Tibial nerve (tissue), 4 donors: Measurements from ENCODE around the gene TBC1D10B. TPM values are rescaled to one million over a fixed set of nuclear protein-coding genes. Genes with fewer than 3 reads are reported as not detected.

Experiments
- DNase-seq, 2 donors: peaks; one replicate each; pipeline ENCODE4 v3.0.0-alpha.2; 2019; ENCODE audit warnings: low spot score in 2 of 2
- H3K27ac ChIP-seq, 4 donors: fragments of 200-600 bp; sonication (generic) in 3 of 4; one replicate each; pipeline ENCODE4 v1.5.1; 2017 to 2019; ENCODE audit warnings: mild to moderate bottlenecking in 1 of 4
- H3K27me3 ChIP-seq, 2 donors: fragments of 200-600 bp; sonication (generic) in 1 of 2; one replicate each; pipeline versions ENCODE4 v1.5.1 to v1.6.0; 2017 to 2019
- H3K36me3 ChIP-seq, 3 donors: fragments of 200-600 bp; sonication (generic); one replicate each; pipeline ENCODE4 v1.5.1; 2018 to 2019
- H3K4me1 ChIP-seq, 4 donors: fragments of 200-600 bp; sonication (generic) in 3 of 4; one replicate each; pipeline ENCODE4 v1.5.1; 2017 to 2019
- H3K4me3 ChIP-seq, 4 donors: fragments of 200-600 bp; sonication (generic) in 3 of 4; one replicate each; pipeline ENCODE4 v1.5.1; 2017 to 2019; ENCODE audit warnings: mild to moderate bottlenecking in 1 of 4, moderate library complexity in 1 of 4
- H3K9me3 ChIP-seq, 4 donors: fragments of 200-600 bp; sonication (generic) in 3 of 4; one replicate each; pipeline ENCODE4 v1.5.1; 2017 to 2019
- EP300 ChIP-seq, 2 donors: sonication (generic); formaldehyde crosslinking; IDR thresholded peaks; one replicate each; pipeline ENCODE4 v1.6.1; 2017; ENCODE audit warnings: antibody characterized with exemption in 2 of 2, mild to moderate bottlenecking in 1 of 2
- POLR2A ChIP-seq, 2 donors: fragments of 450-650 bp; IDR thresholded peaks; one replicate each; pipeline ENCODE4 v1.6.1; 2017; ENCODE audit warnings: antibody characterized with exemption in 2 of 2, mild to moderate bottlenecking in 2 of 2, moderate library complexity in 2 of 2
- WGBS, 2 donors: methylation state at CpG; one replicate each; pipeline ENCODE4 v1.1.5; 2018; 5-methylcytosine and 5-hydroxymethylcytosine counted together
- total RNA-seq, 4 donors: library from RNA; depleted of rRNA; stranded (reverse); fragments of >200 nt; gene quantifications; one replicate each; pipeline ENCODE4 v1.1.0, GENCODE V29; 2016
- TF ChIP-seq, protein P1 (sequence below), 5 experiments: fragments of 200-600 bp in 3 of 5; fragments of 450-650 bp in 2 of 5; sonication (generic) in 3 of 5; IDR thresholded peaks; one replicate each; pipeline ENCODE4 v1.5.1; 2016 to 2019; ENCODE audit warnings: antibody characterized with exemption in 5 of 5, mild to moderate bottlenecking in 3 of 5, moderate library complexity in 2 of 5

The TBC1D10B gene
- total RNA-seq, 4 donors from 2014 or later = 25.6 to 52.2 (median 31.1) TPM

DNA sequence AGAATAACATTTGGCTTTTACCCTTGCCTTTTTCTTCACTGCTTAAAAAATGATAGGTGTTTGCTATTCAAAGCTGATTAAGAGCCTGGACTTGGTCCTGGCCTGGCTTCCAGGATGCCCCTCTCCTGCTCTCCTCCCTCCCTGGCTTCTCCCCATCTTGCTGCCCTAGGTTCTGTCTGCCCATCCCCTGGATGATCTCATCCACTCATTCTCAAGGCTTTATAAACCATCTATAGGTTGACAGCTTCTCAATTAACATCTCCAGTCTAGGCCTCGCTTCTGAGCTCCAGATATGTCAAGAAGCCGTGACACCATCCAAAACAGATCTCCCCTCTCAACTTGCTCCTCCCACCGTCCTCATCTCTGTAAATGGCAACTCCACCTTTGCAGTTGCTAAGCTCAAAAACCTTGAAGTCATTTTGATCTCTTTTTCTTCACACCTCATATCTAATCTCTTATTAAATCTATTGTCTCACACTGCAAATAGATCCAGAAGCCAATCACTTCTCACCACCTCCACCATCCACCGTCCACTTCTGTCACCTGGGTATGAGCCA is 45.8 kb upstream of the TBC1D10B start:
- Histone ChIP-seq H3K36me3 (peaks cover 0 to 43% (median 0%) of the 10 kb centered on the region in 3 donors), H3K27me3 (no peaks in the 10 kb centered on the region), H3K4me1 (peaks cover 0 to 11% (median 0%) of the 10 kb centered on the region in 4 donors), H3K4me3 (no peak overlapping the region), H3K9me3 (no peaks in the 10 kb centered on the region), H3K27ac (no peak overlapping the region)
- 91 to 95% methylated on average over 4 of the region's 4 CpGs for WGBS, 2 donors
- no peak for TF ChIP-seq POLR2A (IDR thresholded peaks at IDR 0.05)
- no peak for TF ChIP-seq EP300 (IDR thresholded peaks at IDR 0.05)
- TF ChIP-seq, protein P1, sequence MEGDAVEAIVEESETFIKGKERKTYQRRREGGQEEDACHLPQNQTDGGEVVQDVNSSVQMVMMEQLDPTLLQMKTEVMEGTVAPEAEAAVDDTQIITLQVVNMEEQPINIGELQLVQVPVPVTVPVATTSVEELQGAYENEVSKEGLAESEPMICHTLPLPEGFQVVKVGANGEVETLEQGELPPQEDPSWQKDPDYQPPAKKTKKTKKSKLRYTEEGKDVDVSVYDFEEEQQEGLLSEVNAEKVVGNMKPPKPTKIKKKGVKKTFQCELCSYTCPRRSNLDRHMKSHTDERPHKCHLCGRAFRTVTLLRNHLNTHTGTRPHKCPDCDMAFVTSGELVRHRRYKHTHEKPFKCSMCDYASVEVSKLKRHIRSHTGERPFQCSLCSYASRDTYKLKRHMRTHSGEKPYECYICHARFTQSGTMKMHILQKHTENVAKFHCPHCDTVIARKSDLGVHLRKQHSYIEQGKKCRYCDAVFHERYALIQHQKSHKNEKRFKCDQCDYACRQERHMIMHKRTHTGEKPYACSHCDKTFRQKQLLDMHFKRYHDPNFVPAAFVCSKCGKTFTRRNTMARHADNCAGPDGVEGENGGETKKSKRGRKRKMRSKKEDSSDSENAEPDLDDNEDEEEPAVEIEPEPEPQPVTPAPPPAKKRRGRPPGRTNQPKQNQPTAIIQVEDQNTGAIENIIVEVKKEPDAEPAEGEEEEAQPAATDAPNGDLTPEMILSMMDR (IDR thresholded peaks at IDR 0.05) = no peak
- DNase-seq = no peak

DNA sequence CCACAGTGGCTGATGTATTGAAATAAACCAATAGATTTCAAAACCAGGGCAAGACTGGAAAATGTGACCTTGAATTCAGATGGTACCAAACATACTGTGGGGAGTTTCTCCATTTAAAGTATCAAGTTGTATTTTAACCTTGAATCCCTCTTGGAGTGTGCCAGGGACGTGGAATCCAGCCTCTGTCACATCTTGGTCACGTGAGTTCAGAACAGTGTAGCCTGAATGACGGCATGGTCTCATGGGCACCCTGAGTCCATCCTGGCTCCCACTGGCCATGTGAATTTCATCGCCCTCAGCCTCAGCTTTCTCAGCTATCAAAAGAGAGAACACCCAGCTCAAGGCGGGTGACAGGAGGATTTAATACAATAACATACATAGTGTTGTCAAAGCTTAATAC is 43.9 kb upstream of the TBC1D10B start:
- H3K36me3 ChIP-seq = peaks cover 0 to 37% (median 0%) of the 10 kb centered on the region in 3 donors
- DNase-seq = no peak
- H3K4me1 ChIP-seq = peaks cover 0 to 25% (median 3%) of the 10 kb centered on the region in 4 donors
- 84 to 86% methylated on average over 5 of the region's 5 CpGs for WGBS, 2 donors
- no peak overlapping the region for H3K27ac ChIP-seq
- H3K9me3 ChIP-seq = no peaks in the 10 kb centered on the region
- no peak overlapping the region for H3K4me3 ChIP-seq
- no peaks in the 10 kb centered on the region for H3K27me3 ChIP-seq
- no peak for TF ChIP-seq EP300 (IDR thresholded peaks at IDR 0.05)
- no peak for TF ChIP-seq POLR2A (IDR thresholded peaks at IDR 0.05)
- TF ChIP-seq, protein P1 (IDR thresholded peaks at IDR 0.05) = no peak

DNA sequence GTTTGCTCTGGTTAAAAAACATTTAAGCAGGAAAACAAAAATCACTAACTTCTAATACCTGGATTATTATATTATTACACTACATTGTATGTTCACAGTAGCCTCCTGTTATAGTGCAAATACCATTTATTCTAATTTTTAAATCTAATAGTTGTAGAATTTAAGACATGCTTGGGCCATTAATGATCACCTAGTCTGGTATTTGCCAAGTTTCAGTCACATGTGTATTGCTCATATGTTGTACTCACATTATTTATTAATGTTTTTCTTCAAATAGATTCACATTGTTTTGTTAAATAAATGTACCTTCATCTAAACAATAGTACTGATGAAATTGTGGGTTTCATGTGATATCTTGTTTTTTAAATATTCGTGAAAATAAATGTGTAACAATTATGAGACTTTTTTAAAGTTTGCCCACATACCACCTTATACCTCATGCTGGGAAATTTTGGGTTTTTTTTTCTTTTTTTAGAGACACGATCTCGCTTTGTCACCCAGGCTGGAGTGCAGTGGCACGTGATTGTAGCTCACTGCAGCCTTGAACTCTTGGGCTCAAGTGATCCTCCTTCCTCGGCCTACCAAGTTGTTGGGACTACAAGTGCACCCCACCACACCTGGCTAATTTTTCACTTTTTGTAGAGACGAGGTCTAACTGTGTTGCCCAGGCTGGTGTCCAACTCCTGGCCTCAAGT is 43.0 kb upstream of the TBC1D10B start:
- no peak overlapping the region for H3K27ac ChIP-seq
- peaks cover 0 to 31% (median 11%) of the 10 kb centered on the region in 4 donors for H3K4me1 ChIP-seq
- WGBS, 2 donors = 85 to 86% methylated on average over 6 of the region's 6 CpGs
- H3K27me3 ChIP-seq = no peaks in the 10 kb centered on the region
- no peak overlapping the region for H3K4me3 ChIP-seq
- no peak for TF ChIP-seq EP300 (IDR thresholded peaks at IDR 0.05)
- no peak for TF ChIP-seq POLR2A (IDR thresholded peaks at IDR 0.05)
- TF ChIP-seq, protein P1 (IDR thresholded peaks at IDR 0.05) = no peak
- H3K36me3 ChIP-seq = peaks cover 0 to 37% (median 0%) of the 10 kb centered on the region in 3 donors
- no peak for DNase-seq
- no peaks in the 10 kb centered on the region for H3K9me3 ChIP-seq

DNA sequence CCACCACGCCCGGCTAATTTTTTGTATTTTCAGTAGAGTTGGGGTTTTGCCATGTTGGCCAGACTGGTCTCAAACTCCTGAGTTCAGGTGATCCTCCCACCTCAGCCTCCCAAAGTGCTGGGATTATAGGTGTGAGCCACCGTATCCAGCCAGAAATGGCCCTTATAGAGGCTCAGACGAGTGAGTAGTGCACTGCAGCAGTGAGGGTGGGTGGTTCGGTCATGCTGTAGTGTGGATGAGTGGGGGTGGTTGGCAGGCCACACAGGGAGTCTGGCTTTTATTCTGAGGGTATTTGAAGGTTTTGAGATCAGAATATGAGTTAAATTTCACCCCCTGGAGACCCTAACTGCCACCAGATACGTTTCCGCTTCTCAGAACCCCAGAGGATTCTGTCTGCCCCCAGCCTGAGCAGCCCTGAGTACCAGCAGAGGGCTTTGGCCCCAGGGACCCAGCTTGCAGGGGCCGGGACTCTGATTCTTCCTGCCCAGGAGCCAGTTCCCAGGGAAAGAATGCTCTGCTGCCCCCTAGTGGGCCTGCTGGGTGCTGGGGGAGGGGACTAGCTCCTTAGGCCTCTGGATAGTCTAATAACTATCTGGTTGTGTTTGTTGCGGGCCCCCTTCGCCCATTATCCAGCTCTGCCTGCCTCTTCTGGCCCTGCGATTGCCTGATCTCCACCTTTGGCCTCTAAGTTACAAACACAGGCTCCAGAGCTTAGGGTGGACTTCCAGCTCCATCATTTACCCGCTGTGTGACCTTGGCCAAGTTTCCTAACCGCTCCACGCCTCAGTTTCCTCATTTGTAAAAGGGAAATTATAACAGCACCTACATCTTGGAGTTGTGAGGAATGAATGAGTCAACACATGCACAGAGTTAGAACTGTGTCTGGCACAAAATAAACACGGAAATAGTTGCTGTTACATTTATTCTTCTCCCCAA is 39.1 kb upstream of the TBC1D10B start:
- H3K4me3 ChIP-seq = peak overlapping the region in 1 of 4 donors; percentile 3
- WGBS, 2 donors = 36 to 44% methylated on average over 14 to 15 of the region's 15 CpGs
- H3K4me1 ChIP-seq = peaks cover 0 to 33% (median 13%) of the 10 kb centered on the region in 4 donors
- TF ChIP-seq, protein P1 (IDR thresholded peaks at IDR 0.05) = peak; percentile 91 to 95 (median 93)
- TF ChIP-seq POLR2A (IDR thresholded peaks at IDR 0.05) (no peak), EP300 (IDR thresholded peaks at IDR 0.05) (peak in 1 of 2 donors; percentile 43)
- H3K9me3 ChIP-seq = no peaks in the 10 kb centered on the region
- H3K36me3 ChIP-seq = peaks cover 0 to 35% (median 0%) of the 10 kb centered on the region in 3 donors
- H3K27ac ChIP-seq = peak overlapping the region in 2 of 4 donors; percentile 74 to 96
- peak; percentile 83 to 93 for DNase-seq
- H3K27me3 ChIP-seq = no peaks in the 10 kb centered on the region
